GM12873 (cell line): ENCODE results near the gene TNFAIP8L3.

Experiments used
- CTCF ChIP-seq: IDR thresholded peaks from 2 replicates; pipeline ENCODE4 v1.5.1; 2012; ENCODE audit warnings: low read depth, mild to moderate bottlenecking, moderate library complexity, low read length, control low read depth; ENCODE audit not compliant: insufficient read depth; ENCODE audit errors: missing control alignments

TNFAIP8L3 gene

DNA sequence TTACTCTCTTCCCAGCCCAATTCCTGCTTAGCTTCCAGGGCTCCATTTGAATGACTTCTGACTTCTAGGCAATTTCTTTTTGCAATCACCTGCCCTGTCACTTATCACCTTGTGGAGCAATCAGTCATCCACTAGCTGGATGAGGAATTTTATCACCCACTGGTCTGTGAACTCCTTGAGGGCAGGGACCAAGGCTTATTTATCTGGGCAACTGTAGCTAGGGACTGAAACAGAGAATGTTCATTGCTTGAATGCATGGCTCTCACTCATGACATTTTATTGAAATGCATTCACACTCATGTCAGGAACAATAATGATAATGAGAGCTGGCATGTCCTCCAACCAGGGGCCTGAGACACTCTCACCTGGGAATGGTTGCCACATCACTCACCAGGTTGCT, 15.5 kb downstream of the TNFAIP8L3 start:
- TF ChIP-seq CTCF = no peak

DNA sequence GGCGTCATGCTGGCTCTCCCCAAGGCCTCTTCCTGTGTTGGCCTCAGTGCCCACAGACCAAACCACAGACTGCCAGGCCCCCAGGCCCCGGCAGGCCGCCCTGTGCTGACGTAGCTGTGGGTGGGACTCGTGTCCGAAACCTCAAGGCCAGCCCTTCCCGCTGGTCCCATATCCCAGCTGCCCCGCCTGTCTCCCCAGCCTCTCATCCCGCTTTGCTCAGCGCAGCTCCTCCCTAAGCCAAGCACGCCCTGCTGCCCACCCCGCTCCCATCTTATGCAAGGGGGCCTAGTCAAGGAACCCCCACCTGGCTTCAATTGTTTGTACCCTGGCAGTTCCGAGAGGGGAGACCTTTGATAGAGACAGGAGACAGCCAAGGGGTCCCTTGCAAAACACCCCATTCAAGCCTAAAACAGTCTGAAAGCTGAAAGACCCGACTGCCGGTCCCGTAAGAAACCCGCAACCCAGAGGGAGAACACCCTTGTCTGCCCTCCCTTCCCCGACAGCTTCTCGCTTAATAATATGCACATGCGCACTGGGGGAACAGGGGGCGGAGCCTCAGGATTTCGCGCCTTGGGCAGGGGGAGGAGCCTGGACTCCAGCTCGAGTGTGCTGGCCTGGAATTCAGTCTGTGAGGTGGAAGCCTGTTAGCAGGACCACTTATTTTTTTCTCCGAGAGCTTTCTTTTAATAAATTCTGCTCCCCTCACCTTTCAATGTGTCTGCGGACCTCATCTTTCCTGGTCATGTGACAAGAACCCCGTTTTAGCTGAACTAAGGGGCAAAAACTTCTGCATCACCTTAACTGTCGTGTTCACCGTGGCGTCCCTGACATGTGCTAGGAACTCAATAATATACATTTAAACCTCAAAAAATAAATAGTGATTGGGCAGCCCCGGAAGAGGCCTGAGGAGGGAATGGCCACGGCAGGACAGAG, 17.2 kb downstream of the TNFAIP8L3 start:
- TF ChIP-seq CTCF = no peak

DNA sequence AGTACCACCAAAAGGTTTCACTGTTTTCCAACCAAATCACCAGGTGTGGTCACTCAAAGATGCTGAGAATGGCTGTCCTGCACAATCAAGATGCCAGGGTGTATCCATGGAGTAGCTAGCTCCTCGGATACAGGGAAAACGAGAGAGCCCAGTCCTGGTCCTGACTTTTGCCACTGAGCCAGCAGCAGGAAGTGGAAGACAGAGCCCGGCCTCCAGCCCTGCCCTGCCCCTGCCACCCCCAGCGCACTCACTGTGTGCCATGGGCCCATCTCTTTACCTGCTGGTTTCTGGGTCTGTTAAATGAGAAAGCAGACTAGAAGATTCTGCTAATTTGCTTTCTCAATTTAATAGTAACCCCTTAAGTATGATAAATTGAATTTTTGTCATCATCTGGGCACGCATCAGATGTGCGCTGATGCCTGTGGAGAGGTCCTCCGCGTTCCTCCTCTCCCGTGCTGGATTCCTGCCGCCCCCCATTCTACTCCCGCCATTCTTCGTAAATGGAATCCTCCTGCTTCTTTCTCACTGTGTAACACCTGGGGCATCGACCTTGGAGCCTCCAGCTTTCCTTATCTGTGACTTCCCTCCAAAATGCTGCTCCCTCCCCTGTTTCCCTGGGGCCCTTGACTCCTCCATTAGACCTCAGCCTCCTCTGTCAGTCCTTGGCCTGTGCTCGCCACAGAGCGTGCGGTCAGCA, 18.0 kb downstream of the TNFAIP8L3 start:
- TF ChIP-seq CTCF = no peak

DNA sequence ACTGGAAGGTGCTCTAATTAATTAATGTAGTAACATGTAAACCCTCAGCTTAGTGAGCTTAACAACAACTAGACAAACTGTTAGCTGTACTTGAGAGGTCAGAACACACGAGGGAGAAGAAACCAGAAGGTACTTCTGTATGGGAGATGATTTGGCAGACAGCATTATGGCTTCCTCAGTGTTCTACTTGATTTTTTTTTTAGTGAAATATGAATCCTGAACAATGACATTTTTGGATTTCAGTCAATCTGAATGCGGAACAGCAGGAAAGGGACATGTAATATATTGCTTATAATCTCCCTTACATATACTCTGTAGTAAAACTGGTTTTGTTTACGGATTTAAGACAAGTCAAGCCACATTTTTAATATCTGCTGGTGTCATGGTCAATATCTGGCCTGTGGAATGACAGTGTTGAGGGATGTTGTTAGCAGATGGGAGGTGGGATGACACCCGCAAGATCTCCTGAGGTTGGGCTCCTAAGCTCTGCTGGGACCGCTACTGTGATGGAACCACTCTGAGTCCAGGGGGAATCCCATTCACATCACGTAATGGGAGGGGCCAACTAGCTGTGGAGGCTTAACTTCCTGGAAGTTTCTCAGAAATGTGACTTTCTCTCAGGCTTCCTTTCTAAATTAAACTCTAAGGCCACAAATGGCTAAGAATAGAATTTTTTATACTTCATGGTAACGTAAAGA, 18.7 kb downstream of the TNFAIP8L3 start:
- no peak for TF ChIP-seq CTCF

DNA sequence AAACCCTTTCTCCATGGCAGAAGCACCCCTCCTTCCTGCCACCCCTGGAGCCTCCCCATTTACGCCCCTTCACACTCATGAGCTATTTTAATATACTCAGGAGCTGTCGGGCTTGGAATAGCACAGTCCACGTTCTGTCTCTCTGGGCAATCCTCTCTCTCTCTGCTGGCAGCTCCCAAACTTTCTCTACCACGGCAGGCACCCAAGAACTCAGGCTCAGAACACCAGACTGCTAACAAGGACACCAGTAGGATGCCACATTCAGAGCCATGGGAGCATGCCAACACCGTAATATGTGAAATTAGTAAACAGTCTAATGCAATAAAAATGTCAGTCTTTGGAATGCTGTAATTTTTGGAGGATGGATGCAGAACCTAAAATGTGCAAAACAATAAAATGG, 19.3 kb downstream of the TNFAIP8L3 start:
- no peak for TF ChIP-seq CTCF

GRCh38 chr15:51074926-51075325, 19.8 kb downstream of the TNFAIP8L3 start:
- TF ChIP-seq CTCF = no peak

DNA sequence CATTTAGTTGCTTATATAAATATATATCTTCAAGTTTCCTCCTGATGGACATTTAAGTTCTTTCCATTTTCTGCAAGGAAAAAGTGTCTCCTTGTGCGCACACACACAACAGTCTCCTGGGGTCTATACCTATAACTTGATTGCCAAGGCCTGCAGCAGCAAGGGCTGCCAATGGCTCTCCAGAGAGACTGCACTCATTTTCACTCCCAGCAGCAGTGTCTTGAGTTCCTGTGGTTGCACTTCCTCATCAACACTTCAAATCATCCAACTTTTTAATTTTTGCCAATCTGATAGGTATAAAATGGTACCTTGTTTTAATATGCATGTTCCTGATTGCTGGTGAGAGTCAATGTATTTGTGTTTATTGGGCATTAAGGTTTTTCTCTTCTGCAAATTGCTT, 23.1 kb downstream of the TNFAIP8L3 start:
- no peak for TF ChIP-seq CTCF
